ENCODE results near the gene TRAPPC2L. TPM values are rescaled to one million over a fixed set of nuclear protein-coding genes. Genes with fewer than 3 reads are reported as not detected.

Gene TRAPPC2L
- total RNA-seq, 2 donors from 2014 or later, result 110 TPM

DNA sequence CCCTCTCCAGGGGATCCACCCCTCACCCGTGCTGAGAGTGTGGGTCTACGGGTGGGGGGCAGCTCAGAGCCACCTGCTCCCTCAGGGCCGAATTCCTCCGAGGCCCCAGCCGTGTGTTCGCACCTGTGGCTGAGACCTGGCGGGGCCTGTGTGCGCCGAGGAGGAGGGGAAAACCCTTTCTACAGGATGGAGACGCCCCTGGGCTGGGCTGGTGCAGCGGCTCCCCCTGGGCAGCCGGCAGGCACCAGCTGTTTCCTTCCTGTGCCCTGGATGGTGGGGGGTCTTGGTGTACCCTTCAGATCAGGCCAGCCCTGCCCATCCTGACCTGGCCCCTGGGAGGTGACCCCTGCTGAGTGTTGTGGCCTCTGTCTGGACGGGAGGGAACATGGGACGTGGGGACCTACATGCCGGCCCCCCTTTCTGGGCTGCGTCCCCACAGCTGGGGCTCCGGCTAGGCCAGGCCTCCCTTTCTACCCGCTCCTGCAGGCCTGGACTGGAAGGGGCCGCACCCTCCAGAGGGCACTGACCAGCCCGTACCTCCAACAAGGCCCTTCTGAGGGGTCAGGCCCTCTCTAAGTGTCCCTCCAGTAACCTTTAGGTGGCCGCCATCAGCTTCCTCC, 37.9 kb downstream of the TRAPPC2L start:
- no peaks in the 10 kb centered on the region for H3K36me3 ChIP-seq (ENCODE audit: control insufficient read depth, insufficient read depth, low read length)
- H3K9me3 Mint-ChIP-seq, result no peaks in the 10 kb centered on the region
- H3K9ac ChIP-seq (ENCODE audit: extremely low read depth, low read length, poor library complexity, severe bottlenecking), result no peak overlapping the region
- no peak overlapping the region for H3K4me3 ChIP-seq (ENCODE audit: low read length)
- H3K4me3 Mint-ChIP-seq, result no peak overlapping the region
- H3K4me1 ChIP-seq (ENCODE audit: control insufficient read depth, insufficient read depth, low read length), result no peaks in the 10 kb centered on the region
- H3K27me3 Mint-ChIP-seq (ENCODE audit: insufficient read depth), result no peaks in the 10 kb centered on the region
- H3K36me3 Mint-ChIP-seq (ENCODE audit: low read depth), result no peaks in the 10 kb centered on the region
- no peak overlapping the region for H3K27ac ChIP-seq (ENCODE audit: low read depth, low read length)
- no peak for DNase-seq
- H3K9me3 ChIP-seq (ENCODE audit: control insufficient read depth, low read length), result no peaks in the 10 kb centered on the region
- no peaks in the 10 kb centered on the region for H3K4me1 Mint-ChIP-seq
- TF ChIP-seq CTCF (conservative IDR thresholded peaks at IDR 0.05), result no peak
- H3K27ac Mint-ChIP-seq, result no peak overlapping the region
- WGBS, 2 experiments (ENCODE audit: insufficient coverage in 1 of 2, insufficient read length in 1 of 2), result 86 to 88% methylated on average over 12 to 21 of the region's 21 CpGs
- no peaks in the 10 kb centered on the region for H3K27me3 ChIP-seq (ENCODE audit: control insufficient read depth, insufficient read depth, low read length, poor library complexity, severe bottlenecking)

DNA sequence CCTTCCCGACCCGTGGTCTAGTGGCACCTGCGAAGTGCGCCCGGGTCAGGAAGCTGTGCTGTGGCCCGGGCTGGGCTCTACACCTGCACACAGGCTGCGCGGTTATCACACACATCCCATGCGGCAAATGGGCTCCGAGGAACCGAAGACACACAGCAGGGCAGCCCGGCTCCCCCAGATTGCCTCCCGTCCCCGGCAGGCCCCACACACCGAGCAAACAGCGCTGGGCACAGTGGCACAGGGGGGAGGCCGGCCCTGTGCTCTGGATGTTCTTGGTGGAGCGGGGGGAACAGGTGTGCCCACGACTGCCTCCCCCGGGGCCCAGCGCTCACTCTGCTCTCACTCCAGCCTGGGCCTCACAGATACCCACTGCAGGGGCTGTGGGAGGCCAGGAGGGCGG, 38.4 kb downstream of the TRAPPC2L start:
- Histone ChIP-seq H3K36me3 (ENCODE audit: control insufficient read depth, insufficient read depth, low read length) (no peaks in the 10 kb centered on the region), H3K4me1 (ENCODE audit: control insufficient read depth, insufficient read depth, low read length) (no peaks in the 10 kb centered on the region), H3K9me3 (ENCODE audit: control insufficient read depth, low read length) (no peaks in the 10 kb centered on the region), H3K4me3 (ENCODE audit: low read length) (no peak overlapping the region), H3K9ac (ENCODE audit: extremely low read depth, low read length, poor library complexity, severe bottlenecking) (no peak overlapping the region), H3K27me3 (ENCODE audit: control insufficient read depth, insufficient read depth, low read length, poor library complexity, severe bottlenecking) (no peaks in the 10 kb centered on the region), H3K27ac (ENCODE audit: low read depth, low read length) (no peak overlapping the region)
- Mint-ChIP-seq H3K9me3 (no peaks in the 10 kb centered on the region), H3K36me3 (ENCODE audit: low read depth) (no peaks in the 10 kb centered on the region), H3K27ac (no peak overlapping the region), H3K4me1 (no peaks in the 10 kb centered on the region), H3K27me3 (ENCODE audit: insufficient read depth) (no peaks in the 10 kb centered on the region), H3K4me3 (no peak overlapping the region)
- WGBS, 2 experiments (ENCODE audit: insufficient coverage in 1 of 2, insufficient read length in 1 of 2), result 89 to 97% methylated on average over 11 to 22 of the region's 22 CpGs
- no peak for DNase-seq
- TF ChIP-seq CTCF (conservative IDR thresholded peaks at IDR 0.05), result no peak

- H3K9ac ChIP-seq (ENCODE audit: extremely low read depth, low read length, poor library complexity, severe bottlenecking), result no peak overlapping the region
- H3K9me3 Mint-ChIP-seq, result no peaks in the 10 kb centered on the region
- WGBS, 2 experiments (ENCODE audit: insufficient coverage in 1 of 2, insufficient read length in 1 of 2), result 90 to 92% methylated on average over 49 to 57 of the region's 57 CpGs
- H3K4me3 Mint-ChIP-seq, result no peak overlapping the region
- DNase-seq, result no peak
- no peak overlapping the region for H3K27ac ChIP-seq (ENCODE audit: low read depth, low read length)
- H3K4me1 Mint-ChIP-seq, result no peaks in the 10 kb centered on the region
- no peaks in the 10 kb centered on the region for H3K27me3 Mint-ChIP-seq (ENCODE audit: insufficient read depth)
- no peak for TF ChIP-seq CTCF (conservative IDR thresholded peaks at IDR 0.05)
- no peaks in the 10 kb centered on the region for H3K36me3 ChIP-seq (ENCODE audit: control insufficient read depth, insufficient read depth, low read length)
- no peak overlapping the region for H3K4me3 ChIP-seq (ENCODE audit: low read length)
- no peaks in the 10 kb centered on the region for H3K9me3 ChIP-seq (ENCODE audit: control insufficient read depth, low read length)
- no peaks in the 10 kb centered on the region for H3K4me1 ChIP-seq (ENCODE audit: control insufficient read depth, insufficient read depth, low read length)
- H3K36me3 Mint-ChIP-seq (ENCODE audit: low read depth), result no peaks in the 10 kb centered on the region
- no peak overlapping the region for H3K27ac Mint-ChIP-seq
- no peaks in the 10 kb centered on the region for H3K27me3 ChIP-seq (ENCODE audit: control insufficient read depth, insufficient read depth, low read length, poor library complexity, severe bottlenecking)
These were observed 39.5 kb downstream of the TRAPPC2L start for GRCh38 chr16:88896238-88897070.
